Measurements from ENCODE around the gene NRG3.

GRCh38 chr10:81978238-81978637, 103.2 kb downstream of the NRG3 start:
- TF ChIP-seq POLR2AphosphoS5 (IDR thresholded peaks at IDR 0.05), result no peak
- TF ChIP-seq, protein P1, sequence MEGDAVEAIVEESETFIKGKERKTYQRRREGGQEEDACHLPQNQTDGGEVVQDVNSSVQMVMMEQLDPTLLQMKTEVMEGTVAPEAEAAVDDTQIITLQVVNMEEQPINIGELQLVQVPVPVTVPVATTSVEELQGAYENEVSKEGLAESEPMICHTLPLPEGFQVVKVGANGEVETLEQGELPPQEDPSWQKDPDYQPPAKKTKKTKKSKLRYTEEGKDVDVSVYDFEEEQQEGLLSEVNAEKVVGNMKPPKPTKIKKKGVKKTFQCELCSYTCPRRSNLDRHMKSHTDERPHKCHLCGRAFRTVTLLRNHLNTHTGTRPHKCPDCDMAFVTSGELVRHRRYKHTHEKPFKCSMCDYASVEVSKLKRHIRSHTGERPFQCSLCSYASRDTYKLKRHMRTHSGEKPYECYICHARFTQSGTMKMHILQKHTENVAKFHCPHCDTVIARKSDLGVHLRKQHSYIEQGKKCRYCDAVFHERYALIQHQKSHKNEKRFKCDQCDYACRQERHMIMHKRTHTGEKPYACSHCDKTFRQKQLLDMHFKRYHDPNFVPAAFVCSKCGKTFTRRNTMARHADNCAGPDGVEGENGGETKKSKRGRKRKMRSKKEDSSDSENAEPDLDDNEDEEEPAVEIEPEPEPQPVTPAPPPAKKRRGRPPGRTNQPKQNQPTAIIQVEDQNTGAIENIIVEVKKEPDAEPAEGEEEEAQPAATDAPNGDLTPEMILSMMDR (IDR thresholded peaks at IDR 0.05), result no peak

Measured in prostate gland (tissue), 2 donors.